ENCODE data around the gene ADH5. TPM values are rescaled to one million over a fixed set of nuclear protein-coding genes. Genes with fewer than 3 reads are reported as not detected.

Gene ADH5
- total and polyA plus RNA-seq, 9 of the 15 experiments (the other 6 are each of a cell fraction or from before 2014, with no cell fraction given), result 115 to 310 (median 200) TPM

GRCh38 chr4:99136329-99136728, 47.7 kb upstream of the ADH5 start:
- no peak for TF ChIP-seq EP400 (IDR thresholded peaks at IDR 0.05)
- TF ChIP-seq CLOCK (CRISPR knock-in tag; IDR thresholded peaks at IDR 0.05; ENCODE audit: borderline replicate concordance), result no peak
- no peak for TF ChIP-seq NFATC3 (IDR thresholded peaks at IDR 0.05)
- no peak for TF ChIP-seq NFIX (CRISPR knock-in tag; IDR thresholded peaks at IDR 0.05; ENCODE audit: low read depth)
- no peak for TF ChIP-seq SMAD4 (CRISPR knock-in tag; conservative IDR thresholded peaks at IDR 0.05)
- no peak for TF ChIP-seq ZNF518B (CRISPR knock-in tag; IDR thresholded peaks at IDR 0.05)
- peak; percentile 69; the same call in 1 of the 2 replicates for TF ChIP-seq C11orf30 (IDR thresholded peaks at IDR 0.05; ENCODE audit: low read depth)
- no peak for TF ChIP-seq KDM5B (IDR thresholded peaks at IDR 0.05; ENCODE audit: insufficient replicate concordance, low read depth, low read length)
- TF ChIP-seq MAFF (IDR thresholded peaks at IDR 0.05; ENCODE audit: low read length), result no peak
- no peak for TF ChIP-seq ZEB2 (IDR thresholded peaks at IDR 0.05)
- TF ChIP-seq PYGO2 (tag; IDR thresholded peaks at IDR 0.05), result no peak
- no peak for TF ChIP-seq MCM2 (IDR thresholded peaks at IDR 0.05; ENCODE audit: low read depth)
- TF ChIP-seq MAFG (tag; conservative IDR thresholded peaks at IDR 0.05), result peak; percentile 58
- no peak for TF ChIP-seq LEF1 (IDR thresholded peaks at IDR 0.05)
- peak; percentile 81 for TF ChIP-seq ZNF316 (IDR thresholded peaks at IDR 0.05)
- no peak for TF ChIP-seq ZNF551 (CRISPR knock-in tag; IDR thresholded peaks at IDR 0.05)
- no peak for TF ChIP-seq TEAD1 (CRISPR knock-in tag; IDR thresholded peaks at IDR 0.05)
- no peak for TF ChIP-seq NCOA6 (IDR thresholded peaks at IDR 0.05)
- ChIA-PET POLR2A (no interaction called here), CTCF (ENCODE audit: low intra/inter-chr PET ratio) (no interaction called here)
- ATAC-seq, result no peak
- Histone ChIP-seq H3K4me1 (replicated peaks in 1 of 2; ENCODE audit: control insufficient read depth in 2 of 2, insufficient read depth in 2 of 2, low read length in 2 of 2) (no peaks in the 10 kb centered on the region), H3K27ac (ENCODE audit: extremely low read depth, low read depth, low read length) (no peak overlapping the region), H3K79me2 (ENCODE audit: control insufficient read depth, insufficient read depth, low read length) (no peaks in the 10 kb centered on the region), H3K9ac (ENCODE audit: insufficient read depth in 1 of 2, low read depth in 2 of 2, low read length in 2 of 2) (no peak overlapping the region), H3K4me3 (no peak overlapping the region), H3K9me3 (replicated peaks; ENCODE audit: control insufficient read depth, insufficient read depth, low read depth, low read length) (no peaks in the 10 kb centered on the region), H3K27me3 (ENCODE audit: control insufficient read depth in 2 of 2, insufficient read depth in 2 of 2, low read length in 2 of 2) (no peaks in the 10 kb centered on the region), H3K9me1 (ENCODE audit: control insufficient read depth, insufficient read depth, low read length) (no peaks in the 10 kb centered on the region), H3K4me2 (ENCODE audit: insufficient read depth, low read length) (no peak overlapping the region), H3K36me3 (ENCODE audit: control insufficient read depth, insufficient read depth, low read length) (no peaks in the 10 kb centered on the region), H4K20me1 (replicated peaks; ENCODE audit: control insufficient read depth, insufficient read depth, low read length) (no peaks in the 10 kb centered on the region), H2AFZ (ENCODE audit: low read depth, low read length) (no peak overlapping the region)
- in situ Hi-C loops (cut with MboI) (no loop called here), intact Hi-C loops (cut with micrococcal nuclease) (no loop called here)
- FAIRE-seq, result no peak
- DNase-seq (ENCODE audit: extremely low read depth in 1 of 4, low spot score in 3 of 4), result no peak
- BruUV-seq (replicated peaks), result no TSS peak
